ENCODE results near the gene MACROD2.

Gene MACROD2

GRCh38 chr20:14062786-14063185, 67.5 kb downstream of the MACROD2 start:
- DNase-seq (ENCODE audit: low spot score) = peak; percentile 40

GRCh38 chr20:14064333-14064732, 69.0 kb downstream of the MACROD2 start:
- DNase-seq (ENCODE audit: low spot score) = no peak

- DNase-seq (ENCODE audit: low spot score) = no peak
These were observed 69.6 kb downstream of the MACROD2 start for GRCh38 chr20:14064921-14065320.

- DNase-seq (ENCODE audit: low spot score) = no peak
These were observed 70.5 kb downstream of the MACROD2 start for GRCh38 chr20:14065774-14066173.

GRCh38 chr20:14067603-14068002, 72.3 kb downstream of the MACROD2 start:
- peak; percentile 50 for DNase-seq (ENCODE audit: low spot score)

GRCh38 chr20:14069796-14070195, 74.5 kb downstream of the MACROD2 start:
- DNase-seq (ENCODE audit: low spot score) = peak; percentile 12

- DNase-seq (ENCODE audit: low spot score) = no peak
These were observed 98.3 kb downstream of the MACROD2 start for GRCh38 chr20:14093652-14094051.

GRCh38 chr20:14098261-14098660, 102.9 kb downstream of the MACROD2 start:
- DNase-seq (ENCODE audit: low spot score) = no peak

- no peak for DNase-seq (ENCODE audit: low spot score)
These were observed 118.1 kb downstream of the MACROD2 start for GRCh38 chr20:14113416-14113815.

GRCh38 chr20:14114065-14114704, 118.9 kb downstream of the MACROD2 start:
- no peak for DNase-seq (ENCODE audit: low spot score)

GRCh38 chr20:14116037-14116436, 120.7 kb downstream of the MACROD2 start:
- DNase-seq (ENCODE audit: low spot score) = no peak

- DNase-seq (ENCODE audit: low spot score) = peak; percentile 65
These were observed 122.5 kb downstream of the MACROD2 start for GRCh38 chr20:14117768-14118167.

GRCh38 chr20:14126856-14127255, 131.5 kb downstream of the MACROD2 start:
- DNase-seq (ENCODE audit: low spot score) = no peak

GRCh38 chr20:14127514-14128223, 132.4 kb downstream of the MACROD2 start:
- DNase-seq (ENCODE audit: low spot score) = no peak

- no peak for DNase-seq (ENCODE audit: low spot score)
These were observed 138.7 kb downstream of the MACROD2 start for GRCh38 chr20:14134004-14134403.

- DNase-seq (ENCODE audit: low spot score) = peak; percentile 71
These were observed 146.9 kb downstream of the MACROD2 start for GRCh38 chr20:14142171-14142570.

GRCh38 chr20:14142964-14143627, 147.8 kb downstream of the MACROD2 start:
- DNase-seq (ENCODE audit: low spot score) = peak; percentile 35

- no peak for DNase-seq (ENCODE audit: low spot score)
These were observed 152.7 kb downstream of the MACROD2 start for GRCh38 chr20:14148042-14148441.

- no peak for DNase-seq (ENCODE audit: low spot score)
These were observed 160.0 kb downstream of the MACROD2 start for GRCh38 chr20:14155361-14155760.

GRCh38 chr20:14178528-14178927, 183.2 kb downstream of the MACROD2 start:
- DNase-seq (ENCODE audit: low spot score) = no peak

- DNase-seq (ENCODE audit: low spot score) = peak; percentile 50
These were observed 183.6 kb downstream of the MACROD2 start for GRCh38 chr20:14178952-14179351.

GRCh38 chr20:14189794-14190402, 194.6 kb downstream of the MACROD2 start:
- DNase-seq (ENCODE audit: low spot score) = peak; percentile 54

- DNase-seq (ENCODE audit: low spot score) = no peak
These were observed 196.2 kb downstream of the MACROD2 start for GRCh38 chr20:14191559-14191958.
